ENCODE measurements around the gene ADGRD2.

Gene ADGRD2

GRCh38 chr9:124475158-124475867 is 25.1 kb downstream of the ADGRD2 start:
- Histone ChIP-seq H3K4ac (ENCODE audit: low read depth, low read length) (no peak overlapping the region), H3K4me1 (ENCODE audit: control insufficient read depth, low read depth, low read length) (peaks cover 2% of the 10 kb centered on the region), H3K23ac (ENCODE audit: low read length) (no peak overlapping the region), H3K79me2 (ENCODE audit: control insufficient read depth, insufficient read depth, low read length) (no peaks in the 10 kb centered on the region), H2BK120ac (ENCODE audit: low read depth, low read length) (no peak overlapping the region), H3K27ac (ENCODE audit: low read depth, low read length) (no peak overlapping the region), H3K79me1 (ENCODE audit: low read length) (no peaks in the 10 kb centered on the region), H3K27me3 (ENCODE audit: insufficient read depth, low read length, poor library complexity) (no peaks in the 10 kb centered on the region), H3K56ac (ENCODE audit: low read length) (no peak overlapping the region), H4K5ac (ENCODE audit: low read length) (no peak overlapping the region), H4K8ac (ENCODE audit: low read depth, low read length) (no peak overlapping the region), H2BK5ac (ENCODE audit: low read length) (no peak overlapping the region), H3K18ac (ENCODE audit: low read length) (no peak overlapping the region), H2BK15ac (replicated peaks; ENCODE audit: low read depth) (no peak overlapping the region), H3K9ac (ENCODE audit: low read length) (no peak overlapping the region), H3K36me3 (ENCODE audit: control insufficient read depth, insufficient read depth, low read length) (no peaks in the 10 kb centered on the region), H3K4me2 (ENCODE audit: low read length) (no peak overlapping the region), H2AK5ac (ENCODE audit: low read length) (no peak overlapping the region), H3K4me3 (ENCODE audit: low read length) (no peak overlapping the region)
- no peak for DNase-seq
- WGBS (ENCODE audit: extremely low coverage, insufficient coverage, low lambda C conversion rate) = no CpG with 5 or more reads among the region's 21 CpGs

GRCh38 chr9:124475868-124476690 is 25.8 kb downstream of the ADGRD2 start:
- H3K27me3 ChIP-seq (ENCODE audit: insufficient read depth, low read length, poor library complexity) = no peaks in the 10 kb centered on the region
- no peak for DNase-seq
- no CpG with 5 or more reads among the region's 14 CpGs for WGBS (ENCODE audit: extremely low coverage, insufficient coverage, low lambda C conversion rate)

GRCh38 chr9:124477211-124477647 is 27.0 kb downstream of the ADGRD2 start:
- peak; percentile 42 for DNase-seq
- WGBS (ENCODE audit: extremely low coverage, insufficient coverage, low lambda C conversion rate) = no CpG with 5 or more reads among the region's 19 CpGs
- Histone ChIP-seq H3K4ac (ENCODE audit: low read depth, low read length) (no peak overlapping the region), H3K36me3 (ENCODE audit: control insufficient read depth, insufficient read depth, low read length) (no peaks in the 10 kb centered on the region), H3K4me2 (ENCODE audit: low read length) (peak overlapping the region; percentile 48), H2BK120ac (ENCODE audit: low read depth, low read length) (no peak overlapping the region), H2BK5ac (ENCODE audit: low read length) (no peak overlapping the region), H4K8ac (ENCODE audit: low read depth, low read length) (no peak overlapping the region), H3K4me1 (ENCODE audit: control insufficient read depth, low read depth, low read length) (peaks cover 4% of the 10 kb centered on the region), H3K79me1 (ENCODE audit: low read length) (no peaks in the 10 kb centered on the region), H3K79me2 (ENCODE audit: control insufficient read depth, insufficient read depth, low read length) (no peaks in the 10 kb centered on the region), H3K23ac (ENCODE audit: low read length) (no peak overlapping the region), H3K56ac (ENCODE audit: low read length) (peak overlapping the region; percentile 56), H3K4me3 (ENCODE audit: low read length) (no peak overlapping the region), H4K5ac (ENCODE audit: low read length) (no peak overlapping the region), H2BK15ac (replicated peaks; ENCODE audit: low read depth) (no peak overlapping the region), H3K9ac (ENCODE audit: low read length) (peak overlapping the region; percentile 19), H2AK5ac (ENCODE audit: low read length) (no peak overlapping the region), H3K27ac (ENCODE audit: low read depth, low read length) (no peak overlapping the region), H3K27me3 (ENCODE audit: insufficient read depth, low read length, poor library complexity) (no peaks in the 10 kb centered on the region), H3K18ac (ENCODE audit: low read length) (peak overlapping the region; percentile 31)

More at GRCh38 chr9:124475868-124476690, 25.8 kb downstream of the ADGRD2 start:
- no peak overlapping the region for H2BK5ac ChIP-seq (ENCODE audit: low read length)
- peaks cover 2% of the 10 kb centered on the region for H3K4me1 ChIP-seq (ENCODE audit: control insufficient read depth, low read depth, low read length)
- no peaks in the 10 kb centered on the region for H3K36me3 ChIP-seq (ENCODE audit: control insufficient read depth, insufficient read depth, low read length)
- H3K4me3 ChIP-seq (ENCODE audit: low read length) = no peak overlapping the region
- H3K9ac ChIP-seq (ENCODE audit: low read length) = no peak overlapping the region
- no peaks in the 10 kb centered on the region for H3K79me1 ChIP-seq (ENCODE audit: low read length)
- H3K23ac ChIP-seq (ENCODE audit: low read length) = no peak overlapping the region
- H2AK5ac ChIP-seq (ENCODE audit: low read length) = no peak overlapping the region
- H2BK120ac ChIP-seq (ENCODE audit: low read depth, low read length) = no peak overlapping the region
- no peak overlapping the region for H4K5ac ChIP-seq (ENCODE audit: low read length)
- H3K4me2 ChIP-seq (ENCODE audit: low read length) = no peak overlapping the region
- H3K4ac ChIP-seq (ENCODE audit: low read depth, low read length) = no peak overlapping the region
- H3K79me2 ChIP-seq (ENCODE audit: control insufficient read depth, insufficient read depth, low read length) = no peaks in the 10 kb centered on the region
- H3K27ac ChIP-seq (ENCODE audit: low read depth, low read length) = no peak overlapping the region
- no peak overlapping the region for H3K18ac ChIP-seq (ENCODE audit: low read length)
- H3K56ac ChIP-seq (ENCODE audit: low read length) = no peak overlapping the region
- H2BK15ac ChIP-seq (replicated peaks; ENCODE audit: low read depth) = no peak overlapping the region
- no peak overlapping the region for H4K8ac ChIP-seq (ENCODE audit: low read depth, low read length)

GRCh38 chr9:124477648-124478285 is 27.5 kb downstream of the ADGRD2 start:
- Histone ChIP-seq H4K8ac (ENCODE audit: low read depth, low read length) (no peak overlapping the region), H2BK120ac (ENCODE audit: low read depth, low read length) (no peak overlapping the region), H2AK5ac (ENCODE audit: low read length) (no peak overlapping the region), H3K36me3 (ENCODE audit: control insufficient read depth, insufficient read depth, low read length) (no peaks in the 10 kb centered on the region), H4K5ac (ENCODE audit: low read length) (no peak overlapping the region), H3K23ac (ENCODE audit: low read length) (no peak overlapping the region), H3K27me3 (ENCODE audit: insufficient read depth, low read length, poor library complexity) (no peaks in the 10 kb centered on the region), H3K4me3 (ENCODE audit: low read length) (no peak overlapping the region), H3K4ac (ENCODE audit: low read depth, low read length) (peak overlapping the region; percentile 6), H2BK15ac (replicated peaks; ENCODE audit: low read depth) (no peak overlapping the region), H2BK5ac (ENCODE audit: low read length) (no peak overlapping the region), H3K27ac (ENCODE audit: low read depth, low read length) (no peak overlapping the region), H3K9ac (ENCODE audit: low read length) (peak overlapping the region; percentile 52), H3K4me2 (ENCODE audit: low read length) (peak overlapping the region; percentile 48), H3K79me1 (ENCODE audit: low read length) (no peaks in the 10 kb centered on the region), H3K4me1 (ENCODE audit: control insufficient read depth, low read depth, low read length) (peaks cover 4% of the 10 kb centered on the region), H3K18ac (ENCODE audit: low read length) (peak overlapping the region; percentile 31), H3K79me2 (ENCODE audit: control insufficient read depth, insufficient read depth, low read length) (no peaks in the 10 kb centered on the region), H3K56ac (ENCODE audit: low read length) (peak overlapping the region; percentile 82)
- no CpG with 5 or more reads among the region's 53 CpGs for WGBS (ENCODE audit: extremely low coverage, insufficient coverage, low lambda C conversion rate)
- DNase-seq = peak; percentile 56

- H3K27me3 ChIP-seq (ENCODE audit: insufficient read depth, low read length, poor library complexity) = no peaks in the 10 kb centered on the region
- no peak overlapping the region for H4K5ac ChIP-seq (ENCODE audit: low read length)
- peak overlapping the region; percentile 10 for H3K18ac ChIP-seq (ENCODE audit: low read length)
- no peak overlapping the region for H2BK15ac ChIP-seq (replicated peaks; ENCODE audit: low read depth)
- no peak overlapping the region for H2AK5ac ChIP-seq (ENCODE audit: low read length)
- no peak overlapping the region for H2BK120ac ChIP-seq (ENCODE audit: low read depth, low read length)
- H3K79me2 ChIP-seq (ENCODE audit: control insufficient read depth, insufficient read depth, low read length) = no peaks in the 10 kb centered on the region
- H3K79me1 ChIP-seq (ENCODE audit: low read length) = no peaks in the 10 kb centered on the region
- no CpG with 5 or more reads among the region's 12 CpGs for WGBS (ENCODE audit: extremely low coverage, insufficient coverage, low lambda C conversion rate)
- H4K8ac ChIP-seq (ENCODE audit: low read depth, low read length) = no peak overlapping the region
- H3K4me3 ChIP-seq (ENCODE audit: low read length) = no peak overlapping the region
- no peak overlapping the region for H3K4me2 ChIP-seq (ENCODE audit: low read length)
- peak; percentile 52 for DNase-seq
- H3K36me3 ChIP-seq (ENCODE audit: control insufficient read depth, insufficient read depth, low read length) = no peaks in the 10 kb centered on the region
- H3K4me1 ChIP-seq (ENCODE audit: control insufficient read depth, low read depth, low read length) = peaks cover 4% of the 10 kb centered on the region
- H2BK5ac ChIP-seq (ENCODE audit: low read length) = no peak overlapping the region
- no peak overlapping the region for H3K23ac ChIP-seq (ENCODE audit: low read length)
- peak overlapping the region; percentile 52 for H3K9ac ChIP-seq (ENCODE audit: low read length)
- peak overlapping the region; percentile 82 for H3K56ac ChIP-seq (ENCODE audit: low read length)
- no peak overlapping the region for H3K4ac ChIP-seq (ENCODE audit: low read depth, low read length)
- no peak overlapping the region for H3K27ac ChIP-seq (ENCODE audit: low read depth, low read length)
These were observed 28.1 kb downstream of the ADGRD2 start for GRCh38 chr9:124478354-124478753.

All from mesendoderm (in vitro differentiated cells).